Fibroblast of villous mesenchyme (primary cell): ENCODE results near the gene NCR3LG1. TPM values are rescaled to one million over a fixed set of nuclear protein-coding genes. Genes with fewer than 3 reads are reported as not detected.

Source experiments
- DNase-seq: peaks from one replicate; pipeline ENCODE4 v3.0.0-alpha.2; 2010; ENCODE audit warnings: low read depth
- H3K4me3 ChIP-seq: 2 replicates; pipeline ENCODE4 v1.5.1; 2011; ENCODE audit warnings: low read depth, mild to moderate bottlenecking, low read length
- total RNA-seq: library from RNA; depleted of rRNA; stranded (reverse); fragments of >200 nt; gene quantifications from 2 replicates; pipeline ENCODE4 v1.2.3, GENCODE V29; 2012
- TF ChIP-seq, protein P1 (sequence below): IDR thresholded peaks from 2 replicates; pipeline ENCODE4 v1.5.1; 2012; ENCODE audit warnings: low read depth, mild to moderate bottlenecking, low read length; ENCODE audit not compliant: insufficient read depth

Gene NCR3LG1
- total RNA-seq, 1 donor = 14.7 TPM

GRCh38 chr11:17352950-17353820, 1.6 kb downstream of the NCR3LG1 start:
- TF ChIP-seq, protein P1, sequence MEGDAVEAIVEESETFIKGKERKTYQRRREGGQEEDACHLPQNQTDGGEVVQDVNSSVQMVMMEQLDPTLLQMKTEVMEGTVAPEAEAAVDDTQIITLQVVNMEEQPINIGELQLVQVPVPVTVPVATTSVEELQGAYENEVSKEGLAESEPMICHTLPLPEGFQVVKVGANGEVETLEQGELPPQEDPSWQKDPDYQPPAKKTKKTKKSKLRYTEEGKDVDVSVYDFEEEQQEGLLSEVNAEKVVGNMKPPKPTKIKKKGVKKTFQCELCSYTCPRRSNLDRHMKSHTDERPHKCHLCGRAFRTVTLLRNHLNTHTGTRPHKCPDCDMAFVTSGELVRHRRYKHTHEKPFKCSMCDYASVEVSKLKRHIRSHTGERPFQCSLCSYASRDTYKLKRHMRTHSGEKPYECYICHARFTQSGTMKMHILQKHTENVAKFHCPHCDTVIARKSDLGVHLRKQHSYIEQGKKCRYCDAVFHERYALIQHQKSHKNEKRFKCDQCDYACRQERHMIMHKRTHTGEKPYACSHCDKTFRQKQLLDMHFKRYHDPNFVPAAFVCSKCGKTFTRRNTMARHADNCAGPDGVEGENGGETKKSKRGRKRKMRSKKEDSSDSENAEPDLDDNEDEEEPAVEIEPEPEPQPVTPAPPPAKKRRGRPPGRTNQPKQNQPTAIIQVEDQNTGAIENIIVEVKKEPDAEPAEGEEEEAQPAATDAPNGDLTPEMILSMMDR = no peak
- peak overlapping the region; percentile 72 for H3K4me3 ChIP-seq
- peak; percentile 82 for DNase-seq

DNA sequence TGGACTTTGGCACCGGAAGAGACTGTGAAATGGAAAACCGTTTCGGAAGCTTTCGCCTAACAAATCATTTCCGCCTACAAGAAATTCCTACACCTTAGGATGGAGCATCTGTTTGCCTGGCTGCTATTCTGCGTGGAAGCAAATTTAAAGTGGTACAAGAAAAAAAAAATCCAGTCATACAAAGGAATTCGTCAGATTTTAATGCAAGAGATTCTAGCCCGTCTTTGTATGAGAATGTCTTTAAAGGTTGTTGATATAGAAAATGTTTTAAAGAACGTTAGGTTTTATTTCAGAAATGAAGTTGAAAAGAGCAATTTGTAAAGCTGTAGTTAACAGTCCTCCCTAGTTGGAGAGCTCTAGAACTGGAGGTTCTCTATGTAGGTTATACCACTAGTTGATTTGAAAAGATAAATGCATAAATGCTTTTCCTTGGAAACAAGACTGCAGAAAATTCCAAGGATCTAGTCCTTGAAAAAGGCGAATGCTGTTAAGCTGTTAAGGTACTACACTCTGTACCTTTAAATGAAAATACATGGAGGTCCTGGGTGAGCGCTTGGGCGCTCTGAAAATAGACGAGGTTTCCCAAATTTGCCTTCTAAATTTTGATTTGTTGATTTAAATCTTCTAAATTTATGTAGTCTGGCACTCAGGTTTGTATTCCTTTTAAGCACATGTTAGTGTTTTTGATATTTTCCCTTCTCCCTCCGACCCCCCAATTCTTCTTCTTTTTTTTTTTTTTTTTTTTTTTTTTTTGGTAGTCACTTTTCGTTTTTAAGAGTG, 2.4 kb downstream of the NCR3LG1 start:
- TF ChIP-seq, protein P1 = no peak
- no peak for DNase-seq
- peak overlapping the region; percentile 72 for H3K4me3 ChIP-seq

DNA sequence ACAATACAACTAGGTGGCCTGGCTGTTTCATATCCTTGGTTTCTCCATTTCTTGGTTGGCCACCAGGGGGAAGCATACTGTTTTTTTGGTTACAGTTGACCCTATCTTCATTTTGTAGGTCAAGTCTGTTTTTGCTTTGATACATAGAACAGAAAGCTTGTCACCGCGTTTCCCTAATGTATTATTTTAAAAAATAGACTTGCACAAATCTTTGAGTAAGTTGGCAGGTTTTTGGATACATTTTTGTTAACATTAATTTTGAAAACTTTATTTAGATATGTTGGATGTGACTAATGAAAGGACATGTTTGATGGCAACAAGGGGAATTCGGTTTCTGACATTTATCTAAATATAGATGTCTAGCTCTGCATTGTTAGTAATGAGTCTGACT, 3.0 kb downstream of the NCR3LG1 start:
- peak; percentile 77 for DNase-seq
- TF ChIP-seq, protein P1 = peak; percentile 76
- H3K4me3 ChIP-seq = peak overlapping the region; percentile 72

GRCh38 chr11:17366495-17366894, 14.9 kb downstream of the NCR3LG1 start:
- TF ChIP-seq, protein P1 = no peak
- DNase-seq = no peak
- H3K4me3 ChIP-seq = no peak overlapping the region

GRCh38 chr11:17368551-17368950, 17.0 kb downstream of the NCR3LG1 start:
- TF ChIP-seq, protein P1 = no peak
- no peak overlapping the region for H3K4me3 ChIP-seq
- DNase-seq = no peak

GRCh38 chr11:17369094-17369493, 17.5 kb downstream of the NCR3LG1 start:
- no peak for DNase-seq

More at GRCh38 chr11:17369094-17369493, 17.5 kb downstream of the NCR3LG1 start:
- TF ChIP-seq, protein P1 = no peak
- no peak overlapping the region for H3K4me3 ChIP-seq
